GM11168 (cell line): ENCODE results near the gene MSRB3.

Source experiments
- in situ Hi-C: fragments of 300-500 bp; cut with MboI; formaldehyde crosslinking; loops from one replicate; pipeline ENCODE4 v1.12.0; 2022; ENCODE audit warnings: low sequenced_read_pairs; ENCODE audit not compliant: unreplicated experiment

The MSRB3 gene

DNA sequence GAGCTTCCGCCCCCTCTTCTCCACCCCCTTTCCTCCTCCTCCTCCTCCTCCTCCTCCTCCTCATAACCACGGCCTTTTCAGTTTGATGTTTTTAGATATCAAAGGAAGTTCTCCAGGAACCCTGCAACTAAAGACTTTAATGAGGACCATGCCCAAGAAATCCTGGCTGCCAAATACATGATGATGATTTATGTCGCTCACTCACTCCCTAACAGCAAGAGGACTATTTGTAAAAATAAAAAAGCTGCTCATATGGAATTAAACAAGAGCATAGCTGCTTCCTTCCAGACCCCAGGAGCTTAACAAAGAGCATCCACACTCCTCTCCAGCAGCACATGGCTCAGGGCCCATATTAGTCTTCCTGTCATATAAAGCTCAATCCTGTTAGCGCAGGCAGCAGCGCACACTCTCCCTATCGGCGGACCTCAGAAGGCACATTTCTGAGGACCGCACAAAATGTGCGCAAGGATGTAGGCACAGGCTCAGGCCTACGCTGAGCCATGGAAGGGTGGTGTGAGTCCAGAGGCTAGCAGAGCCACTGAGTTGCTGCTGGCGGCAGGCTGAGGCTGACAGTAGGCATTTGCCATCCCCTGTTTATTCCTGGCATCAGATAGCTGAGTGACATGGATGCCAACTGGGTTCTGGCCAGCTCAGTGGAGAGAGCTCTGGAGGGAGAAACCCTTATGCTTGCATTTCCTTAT, 232.8 kb downstream of the MSRB3 start:
- in situ Hi-C loops = no loop called here

DNA sequence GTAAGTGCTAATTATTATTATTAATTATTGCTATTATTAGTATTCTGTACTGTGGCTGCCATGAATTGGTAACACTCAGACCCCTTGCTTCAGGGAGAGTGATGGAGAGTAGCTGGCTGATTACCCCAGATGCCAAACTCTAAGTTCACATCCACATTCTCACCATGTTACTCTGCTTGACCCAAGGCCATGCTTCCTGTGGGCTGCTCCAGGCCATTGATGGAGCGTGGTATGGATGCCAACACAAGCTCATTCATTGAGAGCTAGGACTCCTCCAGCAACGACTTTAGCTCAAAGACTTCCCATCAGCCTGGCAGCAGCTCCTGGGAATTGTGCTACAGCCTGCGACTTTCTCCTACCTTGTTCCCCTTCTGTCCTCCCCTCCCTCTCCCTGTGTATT, 233.4 kb downstream of the MSRB3 start:
- in situ Hi-C loops = no loop called here
